ENCODE measurements around the gene AVL9.

DNA sequence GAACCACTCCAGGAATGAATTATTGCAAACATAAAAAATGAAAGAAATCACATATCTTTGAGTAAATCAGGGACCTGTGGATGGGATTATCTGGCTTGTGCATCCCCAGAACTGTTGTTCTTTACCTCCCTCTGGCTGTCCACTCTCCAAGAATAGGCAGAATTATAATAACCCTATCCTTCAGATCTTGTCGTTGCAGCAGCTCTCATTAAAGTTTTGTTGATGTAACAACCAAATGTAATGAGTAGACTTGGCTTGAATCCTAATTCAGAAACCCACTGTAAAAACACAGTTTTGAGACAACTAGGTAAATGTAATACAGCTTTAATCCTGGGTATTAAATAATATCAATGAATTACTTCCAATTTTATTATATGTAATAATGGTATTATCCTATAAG lies 21.3 kb upstream of the AVL9 start:
- TF ChIP-seq, protein P1, sequence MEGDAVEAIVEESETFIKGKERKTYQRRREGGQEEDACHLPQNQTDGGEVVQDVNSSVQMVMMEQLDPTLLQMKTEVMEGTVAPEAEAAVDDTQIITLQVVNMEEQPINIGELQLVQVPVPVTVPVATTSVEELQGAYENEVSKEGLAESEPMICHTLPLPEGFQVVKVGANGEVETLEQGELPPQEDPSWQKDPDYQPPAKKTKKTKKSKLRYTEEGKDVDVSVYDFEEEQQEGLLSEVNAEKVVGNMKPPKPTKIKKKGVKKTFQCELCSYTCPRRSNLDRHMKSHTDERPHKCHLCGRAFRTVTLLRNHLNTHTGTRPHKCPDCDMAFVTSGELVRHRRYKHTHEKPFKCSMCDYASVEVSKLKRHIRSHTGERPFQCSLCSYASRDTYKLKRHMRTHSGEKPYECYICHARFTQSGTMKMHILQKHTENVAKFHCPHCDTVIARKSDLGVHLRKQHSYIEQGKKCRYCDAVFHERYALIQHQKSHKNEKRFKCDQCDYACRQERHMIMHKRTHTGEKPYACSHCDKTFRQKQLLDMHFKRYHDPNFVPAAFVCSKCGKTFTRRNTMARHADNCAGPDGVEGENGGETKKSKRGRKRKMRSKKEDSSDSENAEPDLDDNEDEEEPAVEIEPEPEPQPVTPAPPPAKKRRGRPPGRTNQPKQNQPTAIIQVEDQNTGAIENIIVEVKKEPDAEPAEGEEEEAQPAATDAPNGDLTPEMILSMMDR (IDR thresholded peaks at IDR 0.05): no peak
- TF ChIP-seq EZH2 (IDR thresholded peaks at IDR 0.05; ENCODE audit: borderline replicate concordance, insufficient read depth, low read depth, low read length, poor library complexity, severe bottlenecking): no peak
